GM18517 (cell line): ENCODE measurements around the gene PLEKHM1.
A peak's percentile ranks its signal among the peaks of the same experiment; 100 is the strongest.
"Not testable (repeated sequence)": the region's sequence is repeated elsewhere in the genome, so short reads cannot be mapped to it uniquely, and the experiment has no call there.

Experiments used
- ATAC-seq: cut with Tn5 transposase; IDR thresholded peaks from one replicate; pipeline ENCODE4 v1.9.1; 2021; ENCODE audit warnings: mild to moderate bottlenecking, moderate library complexity; ENCODE audit not compliant: unreplicated experiment

Gene PLEKHM1

DNA sequence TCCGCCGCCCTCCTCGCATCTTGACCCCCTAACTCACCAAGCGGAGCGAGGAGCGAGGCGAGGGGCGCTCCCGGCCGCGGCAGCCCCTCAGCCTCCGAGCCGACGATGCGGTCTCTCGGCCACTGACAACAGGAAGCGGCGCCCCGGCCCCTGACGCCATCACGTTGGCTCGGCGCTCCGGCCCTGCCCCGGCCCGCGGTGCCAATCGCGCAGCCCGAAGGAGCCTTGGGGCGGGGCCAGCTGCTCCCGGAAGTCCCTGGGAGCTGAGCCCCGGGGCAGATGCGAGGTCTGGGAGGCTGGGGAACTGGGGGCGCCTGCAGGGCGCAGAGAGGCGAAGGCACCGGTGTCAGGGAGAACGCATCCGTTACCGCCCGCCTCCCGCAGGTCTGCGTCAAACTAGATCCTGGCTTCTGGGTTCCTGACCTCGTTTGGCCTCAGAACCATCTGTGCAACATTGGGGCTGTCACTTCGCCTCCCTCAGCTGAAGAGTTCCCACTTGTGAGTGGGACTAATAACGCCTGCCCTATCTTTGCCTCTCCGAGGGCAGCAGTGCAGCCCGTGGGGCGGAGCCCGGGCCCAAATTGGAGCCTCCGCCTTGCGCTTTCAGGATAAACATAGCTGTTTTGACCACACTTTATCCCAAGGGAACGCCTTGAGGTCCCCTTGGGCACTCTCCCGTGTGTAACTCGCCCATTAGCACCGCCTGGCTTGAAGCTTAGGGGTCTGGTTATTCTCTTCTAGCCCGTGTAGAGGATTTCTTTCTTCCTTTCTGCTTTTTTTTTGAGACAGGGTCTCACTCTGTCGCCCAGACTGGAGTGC, at the start of gene PLEKHM1:
PLEKHM1 (minus strand) TSS at position 107 of the 819 bp plus-strand sequence. CDS start 8,237 bp downstream, outside the sequence.
- ATAC-seq, result peak; percentile 90

DNA sequence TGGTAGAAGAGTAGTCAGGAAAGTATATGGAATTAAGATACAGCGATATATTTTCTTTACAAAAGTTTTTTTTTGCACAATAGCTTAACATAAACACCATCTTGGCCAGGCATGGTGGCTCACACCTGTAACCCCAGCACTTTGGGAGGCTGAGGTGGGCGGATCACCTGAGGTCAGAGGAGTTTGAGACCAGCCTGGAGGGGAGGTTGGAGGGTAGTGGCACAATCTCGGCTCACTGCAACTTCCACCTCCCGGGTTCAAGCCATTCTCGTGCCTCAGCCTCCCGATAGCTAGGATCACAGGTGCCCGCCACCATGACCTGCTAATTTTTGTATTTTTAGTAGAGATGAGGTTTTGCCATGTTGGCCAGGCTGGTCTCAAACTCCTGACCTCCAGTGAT, 47.6 kb upstream of the PLEKHM1 start:
- ATAC-seq, result not testable (repeated sequence)

DNA sequence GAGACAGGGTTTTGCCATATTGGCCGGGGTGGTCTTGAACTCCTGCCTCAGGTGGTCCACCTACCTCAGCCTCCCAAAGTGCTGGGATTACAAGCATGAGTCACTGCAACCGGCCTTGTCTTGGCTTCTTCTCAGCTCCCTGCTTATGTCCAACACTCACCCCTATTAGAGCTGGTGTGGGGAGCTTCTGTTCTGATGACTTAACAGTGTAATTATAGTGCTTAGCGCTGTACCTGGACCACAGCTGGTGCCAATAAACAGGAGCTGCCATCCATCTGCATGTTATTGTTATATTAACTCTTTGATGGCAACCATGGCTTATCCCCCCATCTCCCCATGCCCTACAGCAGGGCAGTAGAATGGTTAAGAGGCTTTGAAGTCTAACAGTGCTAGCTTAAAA, 15.6 kb upstream of the PLEKHM1 start:
- not testable (repeated sequence) for ATAC-seq

DNA sequence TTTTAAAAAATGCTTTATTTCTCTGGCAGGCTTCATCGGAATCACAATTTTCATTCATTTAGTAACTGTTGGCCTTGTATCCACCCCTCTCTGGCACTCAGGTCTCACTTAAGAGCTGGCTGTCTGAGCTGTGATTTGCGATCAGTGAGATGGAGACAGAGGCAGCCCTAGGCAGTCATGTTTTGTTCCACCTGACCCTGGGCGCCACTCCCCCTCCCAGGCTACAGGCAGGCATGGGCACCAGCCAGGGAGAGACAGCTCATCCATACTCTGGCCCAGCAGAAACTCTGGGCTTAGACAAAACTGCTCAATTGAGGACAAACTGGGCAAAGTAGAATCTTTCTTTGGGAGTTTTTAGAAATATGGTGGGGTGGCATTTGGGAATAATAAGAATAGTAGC, 14.7 kb upstream of the PLEKHM1 start:
- ATAC-seq, result not testable (repeated sequence)

DNA sequence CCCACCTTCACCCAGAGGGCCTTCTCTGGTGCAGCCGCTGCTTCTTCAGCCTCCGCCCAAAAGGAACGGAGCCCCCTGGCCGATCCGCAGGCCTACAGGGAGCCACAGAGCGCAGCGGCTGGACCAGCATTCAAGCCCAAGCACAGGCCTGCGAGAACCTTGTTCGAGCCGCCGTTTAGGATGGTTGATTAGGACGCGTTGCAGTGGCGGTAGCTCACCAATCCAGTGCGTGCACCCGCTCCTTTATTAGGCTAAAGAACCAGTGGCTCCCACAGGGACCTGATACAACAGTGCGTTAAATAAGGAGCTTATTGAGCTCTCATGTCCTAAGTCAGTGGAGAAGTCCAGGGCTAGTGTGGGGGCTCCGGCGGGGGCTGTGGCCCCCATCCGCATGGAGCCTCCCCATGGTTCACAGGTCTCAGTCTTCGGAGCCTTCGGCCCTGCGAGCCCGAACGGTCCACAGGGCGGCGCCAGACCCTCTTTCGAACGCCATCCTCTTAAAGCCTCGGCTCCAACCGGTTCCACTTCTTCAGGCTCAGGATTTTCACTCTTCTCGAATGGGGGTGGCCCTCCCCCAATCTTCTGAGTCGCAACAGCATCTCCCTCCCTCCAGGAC, 10.7 kb upstream of the PLEKHM1 start:
- not testable (repeated sequence) for ATAC-seq

DNA sequence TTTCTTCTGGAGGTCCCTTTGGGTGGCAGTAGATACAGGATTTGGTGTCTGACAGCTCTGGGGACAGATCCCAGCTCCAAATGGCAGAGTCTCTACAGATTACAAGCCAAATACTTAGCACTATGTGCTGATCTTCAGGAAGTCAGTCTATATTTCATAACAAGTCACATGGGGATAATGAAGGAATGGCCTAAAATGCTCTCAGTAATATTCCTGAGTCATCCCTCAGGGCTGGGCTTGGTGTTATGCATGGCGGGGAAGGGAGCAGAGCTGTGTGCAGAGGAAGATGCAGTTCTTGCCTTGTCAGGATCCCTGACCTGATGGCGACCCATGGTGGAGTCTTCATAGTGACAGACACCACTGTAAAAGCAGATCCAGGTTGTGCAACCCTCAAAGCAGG, 10.0 kb upstream of the PLEKHM1 start:
- ATAC-seq, result not testable (repeated sequence)

DNA sequence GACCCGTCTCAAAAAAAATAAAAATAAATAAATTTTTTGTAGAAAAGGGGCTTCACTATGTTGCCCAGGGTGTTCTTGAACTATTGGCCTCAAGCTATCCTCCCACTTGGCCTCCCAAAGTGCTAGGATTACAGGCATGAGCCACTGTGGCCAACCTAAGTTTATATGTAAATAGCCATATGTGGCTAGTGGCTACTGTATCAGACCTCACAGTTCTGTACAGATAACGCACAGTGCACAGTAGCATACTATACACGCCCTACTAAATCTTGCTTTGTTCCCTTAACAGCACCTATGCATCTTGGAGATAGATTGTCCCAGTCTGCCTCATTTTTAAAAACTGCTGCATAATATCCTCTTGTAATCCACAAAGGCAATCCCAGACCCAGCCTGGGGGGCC, 8.7 kb upstream of the PLEKHM1 start:
- not testable (repeated sequence) for ATAC-seq

DNA sequence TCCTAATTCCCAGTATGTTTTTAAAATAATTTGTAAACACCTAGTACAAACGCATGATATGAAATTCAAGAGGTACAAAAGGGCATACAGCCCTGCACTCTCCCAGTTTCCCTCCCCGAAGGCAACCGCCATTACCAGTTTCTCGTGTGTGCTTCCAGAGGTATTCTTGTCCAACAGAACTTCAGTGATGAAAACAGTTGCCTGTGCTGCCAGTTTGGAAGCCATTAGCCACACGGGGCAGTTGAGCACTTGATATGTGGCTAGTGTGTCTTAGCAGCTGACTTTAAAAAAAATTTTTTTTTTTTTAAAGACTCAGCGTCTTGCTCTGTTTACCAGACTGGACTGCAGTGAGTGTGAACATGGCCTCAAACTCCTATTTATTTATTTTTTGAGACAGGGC, 7.9 kb upstream of the PLEKHM1 start:
- ATAC-seq, result not testable (repeated sequence)

DNA sequence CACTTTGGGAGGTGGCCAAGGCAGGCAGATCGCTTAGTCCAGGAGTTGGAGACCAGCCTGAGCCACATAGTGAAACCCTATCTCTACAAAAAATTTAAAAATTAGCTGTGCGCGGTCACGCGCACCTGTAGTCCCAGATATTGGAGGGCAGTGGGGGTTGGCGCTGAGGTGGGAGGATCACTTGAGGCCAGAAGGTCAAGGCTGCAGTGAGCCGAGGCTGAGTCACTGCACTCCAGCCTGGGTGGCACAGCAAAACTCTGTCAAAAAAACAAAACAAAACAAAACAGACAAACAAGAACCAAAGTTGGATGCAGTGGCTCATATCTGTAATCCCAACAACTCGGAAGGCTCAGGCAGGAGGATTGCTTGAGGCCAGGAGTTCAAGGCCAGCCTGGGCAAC, 6.9 kb upstream of the PLEKHM1 start:
- not testable (repeated sequence) for ATAC-seq

DNA sequence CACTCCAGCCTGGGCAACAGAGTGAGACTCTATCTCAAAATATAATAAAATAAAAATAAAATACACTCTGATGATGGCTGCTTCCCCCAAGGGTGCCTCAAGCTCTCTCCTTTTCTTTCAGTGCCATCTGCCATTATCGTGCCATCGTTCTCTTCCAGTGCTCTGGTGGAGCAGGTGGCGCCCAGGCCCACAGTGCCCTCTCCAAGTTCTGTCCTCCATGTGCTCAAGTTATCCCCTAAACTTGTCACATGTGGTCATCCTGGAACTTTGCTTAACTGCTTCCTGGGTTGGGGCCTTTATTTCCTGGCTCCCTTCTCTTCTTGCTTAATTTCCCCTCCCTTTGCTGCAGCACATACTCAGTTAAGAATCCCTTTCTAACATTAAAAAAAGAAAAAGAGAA, 6.0 kb upstream of the PLEKHM1 start:
- not testable (repeated sequence) for ATAC-seq

DNA sequence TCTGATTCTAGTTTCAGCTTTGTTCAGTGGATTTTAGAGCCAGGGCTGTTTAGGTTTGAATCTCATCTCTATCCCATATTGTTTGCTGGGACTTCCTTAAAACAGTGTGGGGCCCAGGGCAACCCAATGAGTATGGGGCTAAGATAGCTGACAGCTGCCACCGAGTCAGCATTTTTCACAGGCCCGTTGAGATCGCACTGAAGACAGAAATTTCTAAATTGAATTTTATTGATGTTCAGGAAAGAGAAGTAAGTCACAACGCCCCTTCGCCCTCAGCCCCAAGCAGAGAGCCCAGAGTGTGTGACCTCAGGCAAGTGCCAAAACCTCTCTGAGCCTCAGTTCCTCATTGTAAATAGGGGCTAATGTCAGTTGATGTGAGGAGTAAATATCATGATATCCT, 4.0 kb upstream of the PLEKHM1 start:
- ATAC-seq, result not testable (repeated sequence)

DNA sequence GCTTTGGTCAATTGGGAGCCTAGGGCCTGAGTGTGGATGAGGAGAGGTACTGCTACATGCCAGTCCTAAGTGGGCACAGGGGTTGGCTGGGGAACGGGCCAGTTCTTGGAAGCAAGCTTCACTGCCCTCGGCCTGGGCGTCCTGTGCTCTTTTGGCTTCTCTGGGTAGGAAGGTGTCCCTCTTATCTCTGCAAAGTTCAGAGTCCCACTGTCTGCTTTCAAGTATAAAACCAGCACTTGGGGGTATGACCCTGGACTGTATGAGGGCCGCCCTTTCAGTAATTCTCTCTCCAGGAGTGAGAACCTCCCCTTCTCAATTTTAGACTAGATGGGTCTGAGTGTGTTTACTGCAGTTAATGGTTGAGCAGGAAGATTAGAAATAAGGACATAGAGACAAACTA, 1.6 kb upstream of the PLEKHM1 start:
- ATAC-seq, result not testable (repeated sequence)

DNA sequence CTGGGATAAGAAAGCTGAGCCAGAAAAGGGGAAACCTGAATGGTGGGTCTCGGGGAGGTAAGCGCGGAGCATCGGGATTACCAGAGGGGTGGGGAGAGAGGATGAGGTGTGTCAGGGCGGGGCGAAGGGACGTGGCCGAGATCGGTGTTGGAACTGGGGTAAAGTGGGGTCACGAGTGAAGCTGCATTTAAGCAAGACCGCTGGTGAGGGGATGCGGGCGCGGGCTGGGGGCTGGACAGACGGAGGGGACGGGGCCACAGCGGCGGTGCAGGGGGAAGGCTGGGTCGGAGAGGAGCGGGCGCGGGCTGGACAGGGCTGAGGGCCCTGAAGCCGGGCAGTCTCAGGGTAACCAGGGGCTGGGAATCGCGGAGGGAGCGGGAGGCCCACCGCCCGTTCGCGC, 323 bp downstream of the PLEKHM1 start:
- peak; percentile 13 for ATAC-seq

DNA sequence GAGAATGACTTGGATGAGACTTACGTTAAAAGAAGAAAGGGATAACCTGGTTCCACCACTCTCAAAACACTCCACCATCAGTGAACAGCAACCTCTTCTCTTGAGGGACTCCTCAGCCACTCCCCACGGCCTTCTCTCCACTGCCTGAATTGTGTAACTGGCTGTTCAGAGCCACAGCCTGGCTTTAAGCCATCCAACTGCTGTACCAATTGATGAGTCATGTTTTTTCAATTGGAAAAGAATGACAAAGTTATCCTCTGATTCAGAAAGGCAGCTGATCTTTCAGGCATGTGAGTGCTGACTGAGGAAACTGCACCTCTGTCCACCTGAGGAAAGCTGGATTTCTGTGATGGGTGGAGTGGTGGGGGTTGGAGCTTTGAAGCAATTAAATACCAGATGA, 2.8 kb downstream of the PLEKHM1 start:
- ATAC-seq, result not testable (repeated sequence)

DNA sequence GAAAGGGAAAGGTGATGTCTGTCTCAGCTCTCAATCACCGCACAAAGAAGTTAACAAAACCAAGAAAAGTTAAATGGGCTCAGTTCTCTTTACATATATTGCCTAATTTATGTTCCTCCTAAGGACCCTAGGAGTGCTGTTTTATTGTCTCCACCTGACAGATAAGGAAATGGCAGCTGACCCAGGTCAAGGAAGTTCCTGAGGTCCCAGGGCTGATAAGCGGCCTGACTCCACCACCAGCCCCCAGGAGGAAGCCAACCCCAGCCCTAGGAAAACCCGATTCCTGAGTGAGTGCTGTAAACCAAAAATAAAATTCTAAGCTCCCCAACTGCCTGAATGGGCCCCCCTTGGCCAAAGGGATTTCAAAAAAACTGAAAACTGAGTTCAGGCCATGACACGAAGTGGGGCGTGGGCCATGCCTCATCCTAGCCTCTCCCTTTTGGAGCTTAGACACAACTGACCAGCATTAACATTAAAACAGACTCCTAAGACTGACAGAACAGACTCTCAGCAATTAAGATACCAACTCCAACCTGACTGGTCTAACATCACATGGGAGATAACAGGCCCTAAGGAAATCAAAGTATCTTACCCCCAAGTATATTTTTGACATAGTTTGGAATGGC, 6.8 kb downstream of the PLEKHM1 start:
- not testable (repeated sequence) for ATAC-seq

DNA sequence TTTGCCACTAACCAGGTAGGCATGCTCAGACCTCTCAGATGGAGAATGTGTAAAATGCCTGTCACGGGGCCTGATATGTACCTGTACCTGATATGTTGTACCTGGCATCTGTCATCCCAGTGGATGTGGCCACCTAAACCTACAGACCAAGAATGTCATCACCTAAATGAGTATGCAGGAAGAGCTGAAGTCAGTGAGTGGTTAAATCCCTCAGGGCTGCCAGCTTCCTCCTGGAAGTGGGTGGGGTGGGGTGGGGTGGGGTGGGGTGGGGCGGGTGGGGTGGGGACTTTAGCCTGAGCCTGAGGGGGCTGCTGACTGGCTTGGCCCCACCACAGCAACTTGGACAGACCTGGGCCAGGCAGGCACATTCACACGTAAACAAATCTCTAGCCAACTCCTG, 7.3 kb downstream of the PLEKHM1 start:
- not testable (repeated sequence) for ATAC-seq

DNA sequence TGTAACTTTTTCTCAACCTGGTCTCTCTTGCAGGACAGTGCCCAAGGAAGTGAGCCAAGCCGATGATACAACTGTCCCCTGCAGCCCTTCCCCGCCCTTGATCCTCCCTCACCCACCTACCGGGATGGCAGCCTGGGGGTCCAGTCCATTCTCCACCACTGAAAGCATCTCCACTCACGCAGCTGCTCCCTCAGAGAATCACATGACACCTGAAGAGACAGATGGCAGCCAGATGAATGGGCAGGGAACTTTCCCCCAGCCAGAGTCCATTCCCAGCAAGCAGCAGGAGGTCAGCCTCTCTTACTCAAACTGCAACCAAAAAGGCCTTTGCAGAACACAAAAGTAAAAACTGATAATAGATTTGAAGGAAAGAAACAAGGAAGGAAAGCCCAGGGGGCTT, 8.2 kb downstream of the PLEKHM1 start:
- not testable (repeated sequence) for ATAC-seq

DNA sequence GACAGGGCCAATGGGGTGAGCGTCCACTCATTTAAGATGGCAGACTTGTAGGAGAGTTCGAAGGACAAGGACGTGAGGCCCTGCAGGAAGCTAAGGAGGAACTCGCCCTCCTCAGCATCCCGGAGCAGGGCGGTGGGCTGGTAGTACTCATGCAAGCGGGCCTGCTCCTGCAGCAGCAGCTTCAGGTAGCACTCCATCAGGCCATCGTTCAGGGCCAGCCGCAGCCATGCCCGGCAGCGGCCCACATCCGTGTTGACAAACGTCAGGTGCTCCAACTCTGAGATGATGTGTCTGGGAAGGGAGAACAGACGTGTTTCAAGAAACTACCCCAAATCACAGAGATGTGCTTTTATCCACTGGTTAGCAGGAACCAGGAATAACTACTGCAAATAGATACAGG, 15.1 kb downstream of the PLEKHM1 start:
- not testable (repeated sequence) for ATAC-seq

DNA sequence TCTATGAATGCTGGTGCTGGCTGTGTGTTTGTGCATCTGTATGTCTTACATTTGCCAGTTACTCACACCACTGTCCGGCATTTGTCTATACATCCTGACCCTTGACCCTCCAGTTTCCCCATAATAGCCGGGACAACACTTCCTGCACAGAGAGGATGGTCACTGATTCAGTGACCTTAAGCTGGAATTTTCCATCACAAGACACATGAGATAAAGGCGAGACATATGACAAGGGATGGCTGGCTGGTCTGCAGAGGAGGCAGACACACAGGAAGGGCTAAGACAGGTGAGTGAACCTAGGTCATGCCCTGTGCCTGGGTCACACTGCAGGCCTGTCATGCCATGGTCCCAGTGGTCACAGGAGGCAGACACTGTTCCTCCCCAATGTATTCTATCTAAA, 18.3 kb downstream of the PLEKHM1 start:
- ATAC-seq, result not testable (repeated sequence)

DNA sequence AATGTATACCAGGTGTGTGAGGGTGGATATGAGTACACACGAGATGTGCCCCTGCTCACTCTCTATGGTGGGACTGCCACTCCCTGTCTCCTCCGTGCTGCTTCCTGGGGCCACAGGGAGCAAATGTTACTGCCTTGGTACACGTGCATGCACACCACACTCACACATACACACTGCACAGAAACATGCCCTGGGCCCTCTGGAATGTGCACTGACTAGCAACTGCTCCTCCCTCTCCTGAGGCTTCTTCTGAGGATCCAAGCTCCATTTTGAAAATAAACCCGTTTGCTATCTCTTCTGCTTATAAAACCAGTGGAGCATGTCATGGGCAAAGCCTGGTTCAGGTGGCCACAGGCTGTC, 21.3 kb downstream of the PLEKHM1 start:
- ATAC-seq, result not testable (repeated sequence)

DNA sequence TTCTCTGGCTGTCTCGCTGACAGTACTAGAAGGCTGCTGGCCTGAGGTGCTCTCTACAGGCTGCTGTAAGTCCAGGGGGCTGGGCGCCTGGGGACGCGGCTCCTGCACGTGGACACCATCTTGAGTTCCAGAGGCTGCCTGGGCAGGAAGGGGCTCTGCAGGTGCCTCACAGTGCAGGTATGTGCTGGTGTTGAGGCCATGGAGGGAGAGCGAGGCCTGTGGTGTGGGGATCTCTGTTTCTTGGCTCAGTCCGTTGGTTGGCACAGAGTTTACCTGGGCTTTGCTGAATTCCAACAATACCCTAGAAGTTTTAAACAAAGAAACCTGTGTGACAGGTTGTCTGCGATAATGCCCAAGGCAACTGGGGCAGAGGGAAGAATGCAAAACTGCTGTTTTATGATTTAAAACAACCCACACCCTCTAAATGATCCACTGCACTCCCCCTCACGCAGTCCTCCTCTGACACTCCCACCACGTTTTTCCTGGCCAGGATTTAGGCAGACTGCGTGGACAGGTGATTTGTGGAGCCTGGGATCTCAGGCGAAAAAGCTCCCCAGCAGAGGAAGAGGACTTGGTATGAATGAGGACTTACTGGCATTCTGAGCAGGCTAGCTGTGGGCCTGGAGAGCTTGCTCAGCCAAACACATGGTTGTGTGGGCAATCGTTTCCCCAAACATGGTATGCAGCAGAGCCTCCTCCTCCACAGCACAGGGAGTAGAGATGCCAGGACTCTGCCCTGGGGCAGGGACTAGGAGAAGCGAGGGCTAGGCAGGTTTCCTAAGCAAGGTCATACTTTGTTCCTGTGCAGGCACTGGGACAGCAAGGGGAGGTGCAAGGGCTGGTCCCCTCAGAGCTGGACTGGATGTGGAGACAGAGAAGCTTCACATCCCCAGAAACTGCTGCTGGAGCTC, 22.0 kb downstream of the PLEKHM1 start:
- not testable (repeated sequence) for ATAC-seq
